AG09319 (cell line): ENCODE measurements around the gene NOS1AP.

Experiments used
- DNase-seq: peaks from one replicate; pipeline ENCODE4 v3.0.0-alpha.2; 2010; ENCODE audit warnings: low read depth; ENCODE audit errors: extremely low read depth
- TF ChIP-seq, protein P1 (sequence below): IDR thresholded peaks from 2 replicates; pipeline ENCODE4 v1.5.1; 2011; ENCODE audit warnings: low read depth, mild to moderate bottlenecking, inconsistent platforms, low read length, moderate library complexity

NOS1AP gene

DNA sequence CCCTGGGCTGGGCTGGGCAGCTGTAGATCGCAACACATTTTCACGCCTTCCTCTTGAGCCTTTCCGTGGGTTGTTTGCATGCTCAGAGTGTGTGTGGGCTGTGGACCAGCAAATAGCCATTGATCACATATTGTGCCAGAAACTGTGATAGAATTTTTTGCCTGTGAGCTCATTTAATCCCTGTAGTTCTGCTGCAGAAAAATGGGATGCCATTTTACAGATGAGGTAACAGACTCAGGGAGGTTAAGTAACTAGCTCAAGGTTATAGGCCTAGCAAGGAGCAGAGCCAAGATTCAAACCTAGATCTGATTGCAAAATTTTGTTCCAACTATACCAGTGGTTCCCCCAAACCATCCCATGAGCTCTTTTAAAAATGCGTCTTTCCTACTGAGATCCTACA is 296.7 kb downstream of the NOS1AP start:
- TF ChIP-seq, protein P1, sequence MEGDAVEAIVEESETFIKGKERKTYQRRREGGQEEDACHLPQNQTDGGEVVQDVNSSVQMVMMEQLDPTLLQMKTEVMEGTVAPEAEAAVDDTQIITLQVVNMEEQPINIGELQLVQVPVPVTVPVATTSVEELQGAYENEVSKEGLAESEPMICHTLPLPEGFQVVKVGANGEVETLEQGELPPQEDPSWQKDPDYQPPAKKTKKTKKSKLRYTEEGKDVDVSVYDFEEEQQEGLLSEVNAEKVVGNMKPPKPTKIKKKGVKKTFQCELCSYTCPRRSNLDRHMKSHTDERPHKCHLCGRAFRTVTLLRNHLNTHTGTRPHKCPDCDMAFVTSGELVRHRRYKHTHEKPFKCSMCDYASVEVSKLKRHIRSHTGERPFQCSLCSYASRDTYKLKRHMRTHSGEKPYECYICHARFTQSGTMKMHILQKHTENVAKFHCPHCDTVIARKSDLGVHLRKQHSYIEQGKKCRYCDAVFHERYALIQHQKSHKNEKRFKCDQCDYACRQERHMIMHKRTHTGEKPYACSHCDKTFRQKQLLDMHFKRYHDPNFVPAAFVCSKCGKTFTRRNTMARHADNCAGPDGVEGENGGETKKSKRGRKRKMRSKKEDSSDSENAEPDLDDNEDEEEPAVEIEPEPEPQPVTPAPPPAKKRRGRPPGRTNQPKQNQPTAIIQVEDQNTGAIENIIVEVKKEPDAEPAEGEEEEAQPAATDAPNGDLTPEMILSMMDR: no peak
- no peak for DNase-seq

DNA sequence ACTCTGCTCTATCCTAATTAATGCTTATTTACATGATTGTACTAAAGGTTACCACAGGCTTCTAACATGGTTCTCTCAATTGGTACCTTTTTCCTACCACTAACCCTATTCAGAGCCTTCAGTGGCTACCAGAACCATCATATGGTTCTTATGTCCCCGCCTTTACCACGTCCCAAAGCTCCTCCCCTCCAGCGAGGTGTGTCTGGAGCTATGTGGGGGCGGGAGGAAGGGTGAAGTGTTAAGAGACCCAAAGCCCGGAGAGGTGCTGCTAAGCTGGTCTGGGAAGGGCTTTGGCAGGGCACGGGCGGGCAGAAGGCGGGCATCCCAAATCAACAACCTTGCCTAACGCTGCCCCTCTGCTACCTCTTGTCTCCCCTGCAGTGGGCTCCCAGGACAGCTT is 297.2 kb downstream of the NOS1AP start:
- no peak for DNase-seq
- TF ChIP-seq, protein P1: no peak

DNA sequence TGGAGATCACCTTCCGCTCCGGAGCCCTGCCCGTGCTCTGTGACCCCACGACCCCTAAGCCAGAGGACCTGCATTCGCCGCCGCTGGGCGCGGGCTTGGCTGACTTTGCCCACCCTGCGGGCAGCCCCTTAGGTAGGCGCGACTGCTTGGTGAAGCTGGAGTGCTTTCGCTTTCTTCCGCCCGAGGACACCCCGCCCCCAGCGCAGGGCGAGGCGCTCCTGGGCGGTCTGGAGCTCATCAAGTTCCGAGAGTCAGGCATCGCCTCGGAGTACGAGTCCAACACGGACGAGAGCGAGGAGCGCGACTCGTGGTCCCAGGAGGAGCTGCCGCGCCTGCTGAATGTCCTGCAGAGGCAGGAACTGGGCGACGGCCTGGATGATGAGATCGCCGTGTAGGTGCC is 297.6 kb downstream of the NOS1AP start:
- TF ChIP-seq, protein P1: no peak

DNA sequence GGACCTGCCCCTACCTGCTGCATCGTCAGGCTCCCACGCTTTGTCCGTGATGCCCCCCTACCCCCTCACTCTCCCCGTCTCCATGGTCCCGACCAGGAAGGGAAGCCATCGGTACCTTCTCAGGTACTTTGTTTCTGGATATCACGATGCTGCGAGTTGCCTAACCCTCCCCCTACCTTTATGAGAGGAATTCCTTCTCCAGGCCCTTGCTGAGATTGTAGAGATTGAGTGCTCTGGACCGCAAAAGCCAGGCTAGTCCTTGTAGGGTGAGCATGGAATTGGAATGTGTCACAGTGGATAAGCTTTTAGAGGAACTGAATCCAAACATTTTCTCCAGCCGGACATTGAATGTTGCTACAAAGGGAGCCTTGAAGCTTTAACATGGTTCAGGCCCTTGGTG is 298.3 kb downstream of the NOS1AP start:
- TF ChIP-seq, protein P1: no peak

More for the DNA sequence above, 297.6 kb downstream of the NOS1AP start:
- no peak for DNase-seq

DNA sequence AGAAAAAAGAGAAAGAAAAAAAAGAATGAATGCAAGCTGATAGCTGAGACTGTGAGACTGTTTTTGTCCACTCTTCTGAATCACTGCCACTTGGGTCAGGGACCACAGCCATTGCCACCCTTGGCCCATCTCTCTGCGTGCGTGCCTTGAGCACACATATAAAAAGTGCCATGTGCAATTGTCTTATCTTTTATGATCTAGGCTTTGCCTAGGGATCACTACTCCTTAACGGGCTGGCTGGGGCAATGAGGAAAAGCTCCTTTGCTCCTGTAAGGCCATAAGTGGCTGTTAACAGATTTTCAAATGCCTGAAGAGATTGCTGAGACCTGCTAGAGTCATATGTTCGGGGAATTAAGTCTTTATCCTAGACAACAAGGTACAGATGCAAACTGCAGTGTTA is 299.0 kb downstream of the NOS1AP start:
- DNase-seq: no peak
- TF ChIP-seq, protein P1: no peak

More for the DNA sequence above, 298.3 kb downstream of the NOS1AP start:
- DNase-seq: no peak

DNA sequence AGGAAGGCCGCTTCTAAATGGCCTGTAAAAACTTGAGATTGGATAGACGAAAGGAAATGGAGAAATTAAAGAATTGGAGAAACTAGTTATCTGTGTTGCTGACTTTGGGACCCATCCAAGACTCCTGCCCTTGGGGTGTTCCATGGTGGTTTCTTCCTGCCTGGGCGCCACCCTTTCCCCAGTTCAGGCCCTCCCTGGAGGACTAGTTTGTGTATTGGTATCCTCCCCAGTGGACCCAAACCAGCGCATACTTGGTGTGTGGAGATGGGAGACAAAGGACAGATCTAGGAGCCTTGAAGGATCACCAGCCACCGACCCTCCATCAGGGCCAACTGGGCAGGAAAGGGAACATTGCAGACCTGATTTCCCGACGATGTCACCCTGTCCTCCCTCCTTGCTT is 300.1 kb downstream of the NOS1AP start:
- DNase-seq: no peak
- TF ChIP-seq, protein P1: no peak

DNA sequence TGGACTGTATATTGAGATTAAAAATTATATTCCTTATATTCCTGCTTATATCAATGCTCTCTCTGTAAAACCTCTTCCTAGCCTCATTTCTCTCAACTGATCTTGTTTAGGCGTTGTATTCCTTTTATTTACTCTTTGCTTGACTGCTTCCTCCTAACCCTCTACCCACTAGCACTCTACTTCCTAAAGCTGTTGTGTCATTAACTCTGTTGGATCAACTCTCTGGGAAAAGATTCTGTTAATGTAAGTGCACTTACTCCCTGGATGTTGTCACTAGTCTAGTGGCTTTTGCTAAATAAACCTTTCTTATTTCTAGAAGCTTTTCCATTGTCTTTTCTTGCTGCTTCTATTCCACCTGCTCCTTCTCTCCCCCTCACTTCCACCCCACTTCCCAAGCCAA is 300.7 kb downstream of the NOS1AP start:
- DNase-seq: no peak
- TF ChIP-seq, protein P1: no peak
